GM12878 (cell line): ENCODE measurements around the gene EPAS1. TPM values are rescaled to one million over a fixed set of nuclear protein-coding genes. Genes with fewer than 3 reads are reported as not detected.

Experiments
- ATAC-seq: fragments of 200-7000 bp; cut with Tn5 transposase; 3 replicates; pipeline ENCODE4 v1.9.1; 2020; ENCODE audit warnings: mild to moderate bottlenecking, moderate library complexity
- BruUV-seq: library from RNA; stranded (reverse); fragments of 400-500 nt; replicated peaks from 2 replicates; lab custom pipeline; 2021; lab: Mats Ljungman, UMichigan
- CTCF ChIA-PET: fragments of 300-600 bp; sonication (Branson Sonifier 250); formaldehyde crosslinking; extraction: SDS; loops from one replicate; lab custom pipeline; 2021; ENCODE audit warnings: inconsistent platforms; lab: Yijun Ruan, JAX
- POLR2A ChIA-PET: fragments of 350-600 bp; formaldehyde crosslinking; extraction: SDS; loops from one replicate; lab custom pipeline; 2021; ENCODE audit warnings: inconsistent platforms; lab: Charles Lee
- RAD21 ChIA-PET: fragments of 300-600 bp; sonication (Branson Sonifier 250); formaldehyde crosslinking; loops from one replicate; lab custom pipeline; 2023; ENCODE audit warnings: antibody characterized with exemption; ENCODE audit not compliant: unreplicated experiment; lab: Charles Lee
- SMC1A ChIA-PET: fragments of 300-600 bp; sonication (Branson Sonifier 250); formaldehyde crosslinking; loops from one replicate; lab custom pipeline; 2023; ENCODE audit not compliant: unreplicated experiment, uncharacterized antibody; lab: Charles Lee
- DNase-seq: peaks from one replicate; pipeline ENCODE4 v3.0.0-alpha.2; 2011; ENCODE audit warnings: low read depth, low spot score
- FAIRE-seq: peaks from 3 replicates; lab custom pipeline; 2011; peaks lifted over from hg19 to GRCh38; lab: Jason Lieb, UNC
- H2AFZ ChIP-seq: 2 replicates; pipeline ENCODE4 v1.6.0; 2011; ENCODE audit warnings: low read depth, low read length, control low read depth; ENCODE audit not compliant: control insufficient read depth
- H3K27ac ChIP-seq: 2 replicates; pipeline ENCODE4 v1.5.1; 2011; ENCODE audit warnings: control low read depth; ENCODE audit not compliant: control insufficient read depth, insufficient read depth
- H3K27me3 ChIP-seq, 2 experiments: replicated peaks in 1 of 2; 2 replicates each; pipeline versions ENCODE4 v1.6.0 to v1.6.1; 2011; ENCODE audit warnings: low read length in 1 of 2; ENCODE audit not compliant: control insufficient read depth in 2 of 2, insufficient read depth in 2 of 2
- H3K36me3 ChIP-seq, 2 experiments: 2 replicates each; pipeline ENCODE4 v1.5.1; 2011; ENCODE audit warnings: low read length in 1 of 2; ENCODE audit not compliant: control insufficient read depth in 2 of 2, insufficient read depth in 2 of 2
- H3K4me1 ChIP-seq: 2 replicates; pipeline ENCODE4 v1.6.1; 2011; ENCODE audit warnings: mild to moderate bottlenecking, low read length, moderate library complexity, mixed read lengths; ENCODE audit not compliant: control insufficient read depth, insufficient read depth
- H3K4me2 ChIP-seq: 2 replicates; pipeline ENCODE4 v1.6.0; 2011; ENCODE audit warnings: control low read depth; ENCODE audit not compliant: control insufficient read depth, insufficient read depth
- H3K4me3 ChIP-seq: fragments of 200-600 bp; sonication (generic); 2 replicates; pipeline ENCODE4 v1.5.1; 2016
- H3K79me2 ChIP-seq: 2 replicates; pipeline ENCODE4 v1.6.0; 2011; ENCODE audit warnings: low read length; ENCODE audit not compliant: control insufficient read depth, insufficient read depth
- H3K9ac ChIP-seq: 2 replicates; pipeline ENCODE4 v1.8.0; 2011; ENCODE audit warnings: low read length, control low read depth, mixed read lengths; ENCODE audit not compliant: control insufficient read depth, insufficient read depth
- H3K9me3 ChIP-seq: replicated peaks from 3 replicates; pipeline ENCODE4 v1.5.1; 2011; ENCODE audit warnings: mild to moderate bottlenecking, low read length; ENCODE audit not compliant: control insufficient read depth, insufficient read depth
- H4K20me1 ChIP-seq: 2 replicates; pipeline ENCODE4 v1.6.0; 2011; ENCODE audit not compliant: control insufficient read depth, insufficient read depth
- BCLAF1 ChIP-seq: fragments of 450-650 bp; IDR thresholded peaks from 2 replicates; pipeline ENCODE4 v1.6.1; 2017; ENCODE audit warnings: antibody characterized with exemption, mild to moderate bottlenecking, moderate library complexity
- HDGF ChIP-seq: fragments of 450-650 bp; IDR thresholded peaks from 2 replicates; pipeline ENCODE4 v1.6.1; 2016; ENCODE audit warnings: antibody characterized with exemption
- HSF1 ChIP-seq: fragments of 150-350 bp; IDR thresholded peaks from 2 replicates; pipeline ENCODE4 v1.6.1; 2014; ENCODE audit warnings: mild to moderate bottlenecking, low read depth, low read length
- MYC ChIP-seq: IDR thresholded peaks from 2 replicates; pipeline ENCODE4 v1.6.1; 2011; ENCODE audit warnings: mild to moderate bottlenecking, low read length, moderate library complexity, inconsistent platforms; ENCODE audit not compliant: insufficient read depth, insufficient replicate concordance, insufficient read length, severe bottlenecking
- NRF1 ChIP-seq: conservative IDR thresholded peaks from 2 replicates; pipeline ENCODE4 v1.6.1; 2011; ENCODE audit warnings: mild to moderate bottlenecking, low read depth, low read length, improper control_type of control experiment
- RBBP5 ChIP-seq: fragments of 200-600 bp; sonication (generic); conservative IDR thresholded peaks from 2 replicates; pipeline ENCODE4 v1.6.1; 2016
- SMAD5 ChIP-seq: IDR thresholded peaks from 2 replicates; pipeline ENCODE4 v1.6.1; 2016; ENCODE audit warnings: antibody characterized with exemption, low read depth
- SUPT20H ChIP-seq: IDR thresholded peaks from 2 replicates; pipeline ENCODE4 v1.6.1; 2011; ENCODE audit warnings: low read depth, mild to moderate bottlenecking, low read length, moderate library complexity, borderline replicate concordance; ENCODE audit not compliant: control insufficient read depth
- ZBTB40 ChIP-seq: fragments of 450-650 bp; IDR thresholded peaks from 2 replicates; pipeline ENCODE4 v1.6.1; 2016; ENCODE audit warnings: mild to moderate bottlenecking, moderate library complexity, borderline replicate concordance
- WGBS: methylation state at CpG from one replicate; pipeline ENCODE4 v1.1.6; 2016; ENCODE audit warnings: low lambda C conversion rate; ENCODE audit not compliant: insufficient replicate concordance, insufficient coverage; ENCODE audit errors: missing lambda C conversion rate; 5-methylcytosine and 5-hydroxymethylcytosine counted together
- in situ Hi-C: fragments of 300-500 bp; cut with MboI; formaldehyde crosslinking; loops from 9 replicates; pipeline ENCODE4 v1.14.3; 2018; ENCODE audit warnings: mixed read lengths
- intact Hi-C: fragments of 100-400 bp; cut with micrococcal nuclease; formaldehyde crosslinking; loops from one replicate; pipeline ENCODE4 v1.14.2; 2022; ENCODE audit not compliant: unreplicated experiment
- polyA plus RNA-seq, 11 experiments: library from polyadenylated mRNA; depleted of rRNA in 4 of 11; unstranded in 6 of 11; stranded (reverse) in 5 of 11; fragments of >200 nt; fragmentation: Nextera tagmentation in 4 of 11; fragmentation: Illumina TruSeq in 1 of 11; extraction: Ambion mirVana in 4 of 11; extraction: Trizol in 1 of 11; gene quantifications; 1 replicate in 1 of 11; 2 replicates in 10 of 11; pipeline versions ENCODE4 v1.2.1 to v1.2.3, GENCODE V29; 2011 to 2016; ENCODE audit warnings: inconsistent platforms in 2 of 11, missing spikeins in 2 of 11, low read depth in 1 of 11
- total RNA-seq, 4 experiments: library from RNA; depleted of rRNA in 3 of 4; stranded (reverse); fragments of >200 nt in 3 of 4; fragmentation: Illumina TruSeq in 1 of 4; extraction: Trizol in 1 of 4; gene quantifications; 2 replicates each; pipeline versions ENCODE4 v1.2.1 to v1.2.3, GENCODE V29; 2013 to 2021
- TF ChIP-seq, protein P1 (sequence below): IDR thresholded peaks from 2 replicates; pipeline ENCODE4 v1.6.1; 2012; ENCODE audit warnings: low read length, inconsistent platforms

EPAS1 gene
- total and polyA plus RNA-seq, 10 of the 15 experiments (the other 5 are each of a cell fraction or from before 2014, with no cell fraction given), result 0.11 to 22.0 (median 1.3) TPM; not detected in 1

- no peak for TF ChIP-seq ZBTB40
- TF ChIP-seq, protein P1, sequence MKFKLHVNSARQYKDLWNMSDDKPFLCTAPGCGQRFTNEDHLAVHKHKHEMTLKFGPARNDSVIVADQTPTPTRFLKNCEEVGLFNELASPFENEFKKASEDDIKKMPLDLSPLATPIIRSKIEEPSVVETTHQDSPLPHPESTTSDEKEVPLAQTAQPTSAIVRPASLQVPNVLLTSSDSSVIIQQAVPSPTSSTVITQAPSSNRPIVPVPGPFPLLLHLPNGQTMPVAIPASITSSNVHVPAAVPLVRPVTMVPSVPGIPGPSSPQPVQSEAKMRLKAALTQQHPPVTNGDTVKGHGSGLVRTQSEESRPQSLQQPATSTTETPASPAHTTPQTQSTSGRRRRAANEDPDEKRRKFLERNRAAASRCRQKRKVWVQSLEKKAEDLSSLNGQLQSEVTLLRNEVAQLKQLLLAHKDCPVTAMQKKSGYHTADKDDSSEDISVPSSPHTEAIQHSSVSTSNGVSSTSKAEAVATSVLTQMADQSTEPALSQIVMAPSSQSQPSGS, result no peak
- no peak for TF ChIP-seq MYC
Measured at GRCh38 chr2:46339200-46339599, 42.0 kb downstream of the EPAS1 start (continued).

- intact Hi-C loops (no loop called here), in situ Hi-C loops (no loop called here)
- Histone ChIP-seq H3K27me3 (peaks cover 0 to 3% of the 10 kb centered on the region in 2 experiments; a peak in 2 of 4 replicates), H3K27ac (no peak overlapping the region), H3K4me3 (no peak overlapping the region), H3K36me3 (no peaks in the 10 kb centered on the region), H2AFZ (no peak overlapping the region), H3K9me3 (no peaks in the 10 kb centered on the region), H3K4me1 (no peaks in the 10 kb centered on the region), H3K9ac (no peak overlapping the region), H3K79me2 (no peaks in the 10 kb centered on the region), H4K20me1 (no peaks in the 10 kb centered on the region; the same call in 1 of the 2 replicates), H3K4me2 (no peak overlapping the region)
- ChIA-PET SMC1A (interaction anchor here (0.8 to 2.2 kb wide), 9 partner anchors 10 to 277 kb away, joined by 3 to 12 read pairs (median 5); no protein-coding TSS in a partner anchor), CTCF (interaction anchor here (1.3 to 1.9 kb wide), 3 partner anchors 10 to 347 kb away, joined by 6 to 7 read pairs (median 6); no protein-coding TSS in a partner anchor), POLR2A (interaction anchor here (0.8 kb wide), 1 partner anchor 17 kb away, joined by 3 read pairs; no protein-coding TSS in a partner anchor), RAD21 (no interaction called here)
- BruUV-seq, result no TSS peak
- no peak for FAIRE-seq
- ATAC-seq, result no peak
- no peak for DNase-seq
- WGBS, result 45% methylated on average over 12 of the region's 12 CpGs
- TF ChIP-seq BCLAF1 (no peak), NRF1 (no peak), RBBP5 (no peak), HSF1 (no peak), SUPT20H (no peak), SMAD5 (no peak), HDGF (no peak)
Measured at GRCh38 chr2:46339676-46340459, 42.7 kb downstream of the EPAS1 start.
